IMR-90 (cell line): ENCODE results near the gene ANXA2. TPM values are rescaled to one million over a fixed set of nuclear protein-coding genes. Genes with fewer than 3 reads are reported as not detected.
"Not testable (repeated sequence)": the region's sequence is repeated elsewhere in the genome, so short reads cannot be mapped to it uniquely, and the experiment has no call there.

Source experiments
- ATAC-seq: fragments of 200-7000 bp; cut with Tn5 transposase; 2 replicates; pipeline ENCODE4 v1.9.1; 2020; ENCODE audit warnings: low read depth, mild to moderate bottlenecking, moderate library complexity
- BruUV-seq: library from RNA; stranded (reverse); fragments of 400-500 nt; replicated peaks from 2 replicates; lab custom pipeline; 2021; lab: Mats Ljungman, UMichigan
- CTCF ChIA-PET: fragments of 300-600 bp; formaldehyde crosslinking; extraction: SDS; loops from one replicate; lab custom pipeline; 2021; ENCODE audit warnings: antibody characterized with exemption; lab: Yijun Ruan, JAX
- POLR2A ChIA-PET: fragments of 300-600 bp; sonication (Branson Sonifier 250); formaldehyde crosslinking; loops from one replicate; lab custom pipeline; 2022; ENCODE audit warnings: antibody characterized with exemption; ENCODE audit not compliant: unreplicated experiment; lab: Charles Lee
- DNase-seq: peaks from one replicate; pipeline ENCODE4 v3.0.0; 2013
- H2AFZ ChIP-seq: replicated peaks from 2 replicates; pipeline ENCODE3; 2013; ENCODE audit warnings: low read length, mild to moderate bottlenecking; ENCODE audit not compliant: poor library complexity
- H2AK5ac ChIP-seq: 2 replicates; pipeline ENCODE4 v1.6.1; 2013; ENCODE audit warnings: low read depth, low read length, inconsistent platforms
- H2AK9ac ChIP-seq: replicated peaks from 2 replicates; pipeline ENCODE3; 2013; ENCODE audit warnings: mild to moderate bottlenecking, low read depth, low read length, moderate library complexity; ENCODE audit not compliant: poor library complexity
- H2BK120ac ChIP-seq: 2 replicates; pipeline ENCODE4 v1.6.1; 2013; ENCODE audit warnings: low read depth, low read length, inconsistent platforms
- H2BK15ac ChIP-seq: 3 replicates; pipeline ENCODE4 v1.6.1; 2013; ENCODE audit warnings: low read depth, low read length, inconsistent platforms
- H2BK20ac ChIP-seq: 2 replicates; pipeline ENCODE4 v1.6.1; 2013; ENCODE audit warnings: low read depth, mild to moderate bottlenecking, inconsistent platforms, low read length, moderate library complexity
- H2BK5ac ChIP-seq: 2 replicates; pipeline ENCODE4 v1.6.1; 2013; ENCODE audit warnings: mild to moderate bottlenecking, low read depth, low read length, inconsistent platforms; ENCODE audit not compliant: poor library complexity, severe bottlenecking
- H3K14ac ChIP-seq: replicated peaks from 2 replicates; pipeline ENCODE4 v1.6.1; 2013; ENCODE audit warnings: low read depth, low read length, inconsistent platforms
- H3K18ac ChIP-seq: 2 replicates; pipeline ENCODE4 v1.6.1; 2013; ENCODE audit warnings: low read depth, low read length, control low read depth
- H3K23ac ChIP-seq: 2 replicates; pipeline ENCODE4 v1.6.1; 2013; ENCODE audit warnings: low read depth, low read length, inconsistent platforms
- H3K27ac ChIP-seq: 2 replicates; pipeline ENCODE4 v1.5.1; 2013; ENCODE audit warnings: mild to moderate bottlenecking, control low read depth, low read length; ENCODE audit not compliant: insufficient read depth
- H3K27me3 ChIP-seq: 2 replicates; pipeline ENCODE4 v1.6.1; 2013; ENCODE audit warnings: low read length; ENCODE audit not compliant: control insufficient read depth, insufficient read depth
- H3K36me3 ChIP-seq: 2 replicates; pipeline ENCODE4 v1.6.1; 2013; ENCODE audit warnings: low read length, mixed read lengths; ENCODE audit not compliant: control insufficient read depth, insufficient read depth
- H3K4ac ChIP-seq: 2 replicates; pipeline ENCODE4 v1.6.1; 2013; ENCODE audit warnings: low read depth, low read length, inconsistent platforms
- H3K4me1 ChIP-seq: 2 replicates; pipeline ENCODE4 v1.6.1; 2013; ENCODE audit warnings: low read length, mixed read lengths; ENCODE audit not compliant: control insufficient read depth, insufficient read depth
- H3K4me2 ChIP-seq: 2 replicates; pipeline ENCODE4 v1.6.1; 2013; ENCODE audit warnings: low read depth, mild to moderate bottlenecking, control low read depth, low read length, moderate library complexity
- H3K4me3 ChIP-seq: 2 replicates; pipeline ENCODE4 v1.5.1; 2013; ENCODE audit warnings: low read depth, mild to moderate bottlenecking, control low read depth, low read length, moderate library complexity; ENCODE audit not compliant: insufficient read depth
- H3K56ac ChIP-seq: 2 replicates; pipeline ENCODE4 v1.6.1; 2013; ENCODE audit warnings: low read length, inconsistent platforms; ENCODE audit not compliant: insufficient read depth; ENCODE audit errors: extremely low read depth
- H3K79me1 ChIP-seq, 2 experiments: 2 replicates each; pipeline ENCODE4 v1.6.1; 2013; ENCODE audit warnings: low read length in 2 of 2, inconsistent platforms in 1 of 2, low read depth in 1 of 2
- H3K9ac ChIP-seq: 2 replicates; pipeline ENCODE4 v1.6.1; 2013; ENCODE audit warnings: low read depth, low read length, control low read depth
- H3K9me1 ChIP-seq: 2 replicates; pipeline ENCODE4 v1.6.1; 2013; ENCODE audit warnings: low read length, inconsistent platforms; ENCODE audit not compliant: insufficient read depth
- H3K9me3 ChIP-seq: 2 replicates; pipeline ENCODE4 v1.6.1; 2013; ENCODE audit warnings: low read length; ENCODE audit not compliant: control insufficient read depth, insufficient read depth
- H4K20me1 ChIP-seq: 2 replicates; pipeline ENCODE4 v1.6.1; 2013; ENCODE audit warnings: low read length, inconsistent platforms; ENCODE audit not compliant: insufficient read depth
- H4K5ac ChIP-seq: 2 replicates; pipeline ENCODE4 v1.6.1; 2013; ENCODE audit warnings: mild to moderate bottlenecking, low read depth, low read length, control low read depth
- H4K8ac ChIP-seq, 2 experiments: 2 replicates each; pipeline ENCODE4 v1.6.1; 2013; ENCODE audit warnings: low read depth in 2 of 2, low read length in 2 of 2, control low read depth in 1 of 2, inconsistent platforms in 1 of 2
- H4K91ac ChIP-seq: 2 replicates; pipeline ENCODE4 v1.6.1; 2013; ENCODE audit warnings: low read depth, low read length, inconsistent platforms; ENCODE audit not compliant: insufficient read depth
- RAD21 ChIP-seq: IDR thresholded peaks from 2 replicates; pipeline ENCODE4 v1.6.1; 2012; ENCODE audit warnings: low read length, improper control_type of control experiment
- SMC3 ChIP-seq: fragments of 150-350 bp; IDR thresholded peaks from 2 replicates; pipeline ENCODE4 v1.6.1; 2016; ENCODE audit warnings: low read depth, mild to moderate bottlenecking, antibody characterized with exemption, low read length, moderate library complexity
- WGBS, 2 experiments: methylation state at CpG; one replicate each; pipeline versions ENCODE4 v1.1.5 to v1.1.7; 2013; ENCODE audit warnings: missing lambda C conversion rate in 2 of 2; ENCODE audit not compliant: insufficient read length in 1 of 2; ENCODE audit errors: extremely low coverage in 2 of 2; 5-methylcytosine and 5-hydroxymethylcytosine counted together
- dilution Hi-C: fragments of 300-500 bp; cut with HindIII; formaldehyde crosslinking; loops from one replicate; pipeline ENCODE4 v1.14.3; 2018; ENCODE audit warnings: low sequenced_read_pairs; ENCODE audit not compliant: unreplicated experiment
- in situ Hi-C: fragments of 300-500 bp; cut with MboI; formaldehyde crosslinking; loops from 3 replicates; pipeline ENCODE4 v1.14.3; 2019; ENCODE audit warnings: low sequenced_read_pairs, inconsistent platforms, mixed read lengths
- intact Hi-C: fragments of 100-400 bp; cut with micrococcal nuclease; formaldehyde crosslinking; loops from 2 replicates; pipeline ENCODE4 v1.10.0; 2022
- polyA plus RNA-seq, 3 experiments: library from polyadenylated mRNA; depleted of rRNA; stranded (reverse); fragments of >200 nt; gene quantifications; 2 replicates each; pipeline ENCODE4 v1.2.3, GENCODE V29; 2012; ENCODE audit warnings: low replicate concordance in 1 of 3
- total RNA-seq: library from RNA; depleted of rRNA; stranded (reverse); fragments of >200 nt; gene quantifications from 2 replicates; pipeline ENCODE4 v1.2.3, GENCODE V29; 2012
- TF ChIP-seq, protein P1 (sequence below): conservative IDR thresholded peaks from 2 replicates; pipeline ENCODE4 v1.5.1; 2012; ENCODE audit warnings: mild to moderate bottlenecking, low read depth, low read length, improper control_type of control experiment

ANXA2 gene
- total and polyA plus RNA-seq, 2 of the 4 experiments (the other 2 are of a cell fraction), result 7,454 to 8,412 TPM

DNA sequence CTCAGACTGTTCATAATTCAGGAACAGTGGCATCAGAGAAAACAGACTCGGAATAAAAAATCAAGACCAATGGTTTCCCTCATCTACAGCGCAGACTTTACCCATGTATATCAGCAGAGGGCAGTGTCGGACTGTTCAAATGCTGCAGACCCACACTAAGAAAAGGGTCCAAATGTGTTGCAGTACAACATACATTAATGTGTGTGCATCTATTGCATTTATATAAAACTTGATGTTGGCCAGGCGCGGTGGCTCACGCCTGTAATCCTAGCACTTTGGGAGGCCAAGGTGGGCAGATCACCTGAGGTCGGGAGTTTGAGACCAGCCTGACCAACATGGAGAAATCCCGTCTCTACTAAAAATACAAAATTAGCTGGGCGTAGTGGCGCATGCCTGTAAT is 38.0 kb downstream of the ANXA2 start:
- peak overlapping the region in 1 of 2 experiments; percentile 22; a peak in 1 of 4 replicates for H4K8ac ChIP-seq
- peak overlapping the region; percentile 14; the same call in 1 of the 2 replicates for H3K9ac ChIP-seq
- peak; percentile 64 for TF ChIP-seq SMC3
- TF ChIP-seq RAD21, result peak; percentile 70
- TF ChIP-seq, protein P1, sequence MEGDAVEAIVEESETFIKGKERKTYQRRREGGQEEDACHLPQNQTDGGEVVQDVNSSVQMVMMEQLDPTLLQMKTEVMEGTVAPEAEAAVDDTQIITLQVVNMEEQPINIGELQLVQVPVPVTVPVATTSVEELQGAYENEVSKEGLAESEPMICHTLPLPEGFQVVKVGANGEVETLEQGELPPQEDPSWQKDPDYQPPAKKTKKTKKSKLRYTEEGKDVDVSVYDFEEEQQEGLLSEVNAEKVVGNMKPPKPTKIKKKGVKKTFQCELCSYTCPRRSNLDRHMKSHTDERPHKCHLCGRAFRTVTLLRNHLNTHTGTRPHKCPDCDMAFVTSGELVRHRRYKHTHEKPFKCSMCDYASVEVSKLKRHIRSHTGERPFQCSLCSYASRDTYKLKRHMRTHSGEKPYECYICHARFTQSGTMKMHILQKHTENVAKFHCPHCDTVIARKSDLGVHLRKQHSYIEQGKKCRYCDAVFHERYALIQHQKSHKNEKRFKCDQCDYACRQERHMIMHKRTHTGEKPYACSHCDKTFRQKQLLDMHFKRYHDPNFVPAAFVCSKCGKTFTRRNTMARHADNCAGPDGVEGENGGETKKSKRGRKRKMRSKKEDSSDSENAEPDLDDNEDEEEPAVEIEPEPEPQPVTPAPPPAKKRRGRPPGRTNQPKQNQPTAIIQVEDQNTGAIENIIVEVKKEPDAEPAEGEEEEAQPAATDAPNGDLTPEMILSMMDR, result peak; percentile 70
- WGBS, 2 experiments, result no CpG with 5 or more reads among the region's 10 CpGs
- H2BK5ac ChIP-seq, result peak overlapping the region; percentile 81
- ATAC-seq (peak; percentile 50), DNase-seq (peak; percentile 73)
- H3K56ac ChIP-seq, dilution Hi-C loops, H3K27me3 ChIP-seq, H3K4me3 ChIP-seq, H2BK20ac ChIP-seq, H4K91ac ChIP-seq, H2AK9ac ChIP-seq, H3K9me1 ChIP-seq, H2BK15ac ChIP-seq, BruUV-seq, H2AFZ ChIP-seq, H4K5ac ChIP-seq, POLR2A ChIA-PET, H2AK5ac ChIP-seq, H3K9me3 ChIP-seq: not testable (repeated sequence)
- peaks cover 57% of the 10 kb centered on the region for H3K36me3 ChIP-seq
- H3K4me1 ChIP-seq, result peaks cover 28% of the 10 kb centered on the region
- H4K20me1 ChIP-seq, result peaks cover 84% of the 10 kb centered on the region
- H3K79me1 ChIP-seq, result peaks cover 31 to 70% of the 10 kb centered on the region in 2 experiments
- peak overlapping the region; percentile 55; the same call in 1 of the 2 replicates for H3K4ac ChIP-seq
- peak overlapping the region; percentile 88 for H3K4me2 ChIP-seq
- H3K23ac ChIP-seq, result peak overlapping the region; percentile 72; the same call in 1 of the 2 replicates
- in situ Hi-C loops, result loop anchor here (5.0 kb wide), 1 partner anchor 83 kb away; no protein-coding TSS in a partner anchor
- H3K18ac ChIP-seq, result peak overlapping the region; percentile 87; the same call in 1 of the 2 replicates
- H3K14ac ChIP-seq, result peak overlapping the region; percentile 87
- intact Hi-C loops, result loop anchor here (1.0 to 2.0 kb wide), 2 partner anchors 33 to 85 kb away; no protein-coding TSS in a partner anchor
- 0 out of 2 replicates have a peak overlapping the region, but pooled peaks have one; percentile 42 for H2BK120ac ChIP-seq
- CTCF ChIA-PET, result interaction anchor here (0.7 to 1.6 kb wide), 3 partner anchors 17 to 161 kb away, joined by 3 to 4 read pairs (median 3); no protein-coding TSS in a partner anchor
- peak overlapping the region; percentile 70; the same call in 1 of the 2 replicates for H3K27ac ChIP-seq
